PFSK-1 (cell line): ENCODE data around the gene RAPGEF2.

Experiments
- POLR2AphosphoS5 ChIP-seq: IDR thresholded peaks from 2 replicates; pipeline ENCODE4 v1.6.1; 2012; ENCODE audit warnings: low read depth, mild to moderate bottlenecking, control low read depth, low read length, moderate library complexity
- TAF1 ChIP-seq: IDR thresholded peaks from 2 replicates; pipeline ENCODE4 v1.6.1; 2012; ENCODE audit warnings: low read length, control low read depth, borderline replicate concordance; ENCODE audit not compliant: insufficient read depth

DNA sequence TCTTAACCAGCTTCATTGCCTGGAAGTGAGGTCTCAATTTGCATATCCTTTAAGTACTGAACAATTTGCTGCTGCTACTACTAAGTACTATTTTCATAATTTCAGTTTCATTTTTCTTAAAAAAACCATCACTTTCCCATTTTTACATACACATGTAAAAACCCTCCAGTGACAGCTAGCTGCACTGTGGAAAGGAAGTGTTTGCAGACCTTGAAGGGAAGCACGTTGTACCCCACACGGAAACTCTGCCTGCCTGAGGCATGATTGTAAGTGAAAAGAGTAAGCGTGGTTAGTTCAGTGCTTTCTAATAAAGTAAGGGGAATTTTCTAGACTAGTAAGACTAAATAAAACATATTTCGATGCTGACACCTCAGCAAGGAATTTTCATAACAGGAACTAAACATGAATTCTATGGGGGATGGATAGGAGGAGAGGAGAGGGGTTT, 103.6 kb downstream of the RAPGEF2 start:
- no peak for TF ChIP-seq TAF1
- TF ChIP-seq POLR2AphosphoS5 = no peak
